GM11168 (cell line): ENCODE measurements around the gene CD7.

Experiments
- in situ Hi-C: fragments of 300-500 bp; cut with MboI; formaldehyde crosslinking; loops from one replicate; pipeline ENCODE4 v1.12.0; 2022; ENCODE audit warnings: low sequenced_read_pairs; ENCODE audit not compliant: unreplicated experiment

Gene CD7

GRCh38 chr17:82301916-82302567 lies 15.4 kb downstream of the CD7 start:
- in situ Hi-C loops: no loop called here

- in situ Hi-C loops: no loop called here
Measured at GRCh38 chr17:82301300-82301915, 16.0 kb downstream of the CD7 start.

GRCh38 chr17:82300707-82301270 lies 16.6 kb downstream of the CD7 start:
- in situ Hi-C loops: no loop called here

GRCh38 chr17:82300228-82300627 lies 17.2 kb downstream of the CD7 start:
- in situ Hi-C loops: no loop called here

- in situ Hi-C loops: no loop called here
Measured at GRCh38 chr17:82299452-82299851, 18.0 kb downstream of the CD7 start.

GRCh38 chr17:82298538-82299421 lies 18.6 kb downstream of the CD7 start:
- in situ Hi-C loops: no loop called here

GRCh38 chr17:82297714-82298537 lies 19.5 kb downstream of the CD7 start:
- in situ Hi-C loops: no loop called here

GRCh38 chr17:82297280-82297713 lies 20.1 kb downstream of the CD7 start:
- in situ Hi-C loops: no loop called here

GRCh38 chr17:82296511-82297279 lies 20.7 kb downstream of the CD7 start:
- in situ Hi-C loops: no loop called here

- in situ Hi-C loops: no loop called here
Measured at GRCh38 chr17:82295472-82295814, 22.0 kb downstream of the CD7 start.

GRCh38 chr17:82294064-82294773 lies 23.2 kb downstream of the CD7 start:
- in situ Hi-C loops: no loop called here

GRCh38 chr17:82292251-82293154 lies 24.9 kb downstream of the CD7 start:
- in situ Hi-C loops: no loop called here

- in situ Hi-C loops: no loop called here
Measured at GRCh38 chr17:82291582-82292250, 25.7 kb downstream of the CD7 start.

- in situ Hi-C loops: no loop called here
Measured at GRCh38 chr17:82287868-82288801, 29.3 kb downstream of the CD7 start.

- in situ Hi-C loops: no loop called here
Measured at GRCh38 chr17:82287013-82287867, 30.2 kb downstream of the CD7 start.
